ENCODE data around the gene DNAAF8. TPM values are rescaled to one million over a fixed set of nuclear protein-coding genes. Genes with fewer than 3 reads are reported as not detected.

The DNAAF8 gene
- total RNA-seq, 1 experiment from 2014 or later: 2.4 TPM

- DNase-seq: no peak
- Histone ChIP-seq H3K9me2 (ENCODE audit: insufficient read depth) (no peaks in the 10 kb centered on the region), H3K36me3 (ENCODE audit: low read depth) (no peaks in the 10 kb centered on the region), H3K27ac (no peak overlapping the region), H3K79me2 (ENCODE audit: low read depth) (no peaks in the 10 kb centered on the region), H3K4me1 (replicated peaks; ENCODE audit: insufficient read depth) (peaks cover 2% of the 10 kb centered on the region; the same call in 1 of the 2 replicates), H4K20me1 (ENCODE audit: insufficient read depth) (no peaks in the 10 kb centered on the region), H3K27me3 (ENCODE audit: insufficient read depth, low read depth) (no peaks in the 10 kb centered on the region), H3K9me3 (ENCODE audit: insufficient read depth, low read depth) (no peaks in the 10 kb centered on the region), H3F3A (ENCODE audit: insufficient read depth, low read depth) (no peaks in the 10 kb centered on the region), H2AFZ (no peak overlapping the region), H3K4me2 (no peak overlapping the region), H3K4me3 (no peak overlapping the region)
- ChIA-PET POLR2A (ENCODE audit: unreplicated experiment) (no interaction called here), CTCF (no interaction called here)
- intact Hi-C loops (cut with micrococcal nuclease; ENCODE audit: unreplicated experiment): no loop called here
- no peak for TF ChIP-seq EZH2 (IDR thresholded peaks at IDR 0.05; ENCODE audit: low read depth)
- TF ChIP-seq CTCF (conservative IDR thresholded peaks at IDR 0.05): no peak
- no TSS peak for BruUV-seq (replicated peaks)
Observed at GRCh38 chr16:4776141-4776705, 41.9 kb downstream of the DNAAF8 start.

GRCh38 chr16:4777339-4778049 lies 43.2 kb downstream of the DNAAF8 start:
- CTCF ChIA-PET: no interaction called here

GRCh38 chr16:4778050-4778392 lies 43.7 kb downstream of the DNAAF8 start:
- H3K9me3 ChIP-seq (ENCODE audit: insufficient read depth, low read depth): no peaks in the 10 kb centered on the region
- H4K20me1 ChIP-seq (ENCODE audit: insufficient read depth): no peaks in the 10 kb centered on the region
- no peaks in the 10 kb centered on the region for H3K27me3 ChIP-seq (ENCODE audit: insufficient read depth, low read depth)
- no peak overlapping the region for H3K4me3 ChIP-seq
- H3K4me1 ChIP-seq (replicated peaks; ENCODE audit: insufficient read depth): peaks cover 2% of the 10 kb centered on the region; the same call in 1 of the 2 replicates
- no peaks in the 10 kb centered on the region for H3F3A ChIP-seq (ENCODE audit: insufficient read depth, low read depth)
- intact Hi-C loops (cut with micrococcal nuclease; ENCODE audit: unreplicated experiment): no loop called here
- no peaks in the 10 kb centered on the region for H3K79me2 ChIP-seq (ENCODE audit: low read depth)
- CTCF ChIA-PET: no interaction called here
- H3K27ac ChIP-seq: no peak overlapping the region
- no peaks in the 10 kb centered on the region for H3K36me3 ChIP-seq (ENCODE audit: low read depth)
- no TSS peak for BruUV-seq (replicated peaks)
- no peak for TF ChIP-seq EZH2 (IDR thresholded peaks at IDR 0.05; ENCODE audit: low read depth)
- no peak for TF ChIP-seq CTCF (conservative IDR thresholded peaks at IDR 0.05)
- H3K4me2 ChIP-seq: no peak overlapping the region
- DNase-seq: no peak
- POLR2A ChIA-PET (ENCODE audit: unreplicated experiment): interaction anchor here (0.6 kb wide), 1 partner anchor 460 kb away, joined by 3 read pairs; no protein-coding TSS in a partner anchor
- no peaks in the 10 kb centered on the region for H3K9me2 ChIP-seq (ENCODE audit: insufficient read depth)
- H2AFZ ChIP-seq: no peak overlapping the region

More at GRCh38 chr16:4777339-4778049, 43.2 kb downstream of the DNAAF8 start:
- H3K4me1 ChIP-seq (replicated peaks; ENCODE audit: insufficient read depth): peaks cover 2% of the 10 kb centered on the region; the same call in 1 of the 2 replicates
- no TSS peak for BruUV-seq (replicated peaks)
- no peaks in the 10 kb centered on the region for H3K79me2 ChIP-seq (ENCODE audit: low read depth)
- TF ChIP-seq EZH2 (IDR thresholded peaks at IDR 0.05; ENCODE audit: low read depth) (no peak), CTCF (conservative IDR thresholded peaks at IDR 0.05) (no peak)
- H3K27ac ChIP-seq: no peak overlapping the region
- H2AFZ ChIP-seq: no peak overlapping the region
- no peaks in the 10 kb centered on the region for H3K36me3 ChIP-seq (ENCODE audit: low read depth)
- no peaks in the 10 kb centered on the region for H3K27me3 ChIP-seq (ENCODE audit: insufficient read depth, low read depth)
- intact Hi-C loops (cut with micrococcal nuclease; ENCODE audit: unreplicated experiment): no loop called here
- H3K4me2 ChIP-seq: no peak overlapping the region
- H4K20me1 ChIP-seq (ENCODE audit: insufficient read depth): no peaks in the 10 kb centered on the region
- H3F3A ChIP-seq (ENCODE audit: insufficient read depth, low read depth): no peaks in the 10 kb centered on the region
- DNase-seq: no peak
- no peaks in the 10 kb centered on the region for H3K9me2 ChIP-seq (ENCODE audit: insufficient read depth)
- no peak overlapping the region for H3K4me3 ChIP-seq
- no peaks in the 10 kb centered on the region for H3K9me3 ChIP-seq (ENCODE audit: insufficient read depth, low read depth)
- POLR2A ChIA-PET (ENCODE audit: unreplicated experiment): no interaction called here

All from PC-9 (cell line).